ENCODE measurements around the gene CAPZA2.

- TF ChIP-seq, protein P1, sequence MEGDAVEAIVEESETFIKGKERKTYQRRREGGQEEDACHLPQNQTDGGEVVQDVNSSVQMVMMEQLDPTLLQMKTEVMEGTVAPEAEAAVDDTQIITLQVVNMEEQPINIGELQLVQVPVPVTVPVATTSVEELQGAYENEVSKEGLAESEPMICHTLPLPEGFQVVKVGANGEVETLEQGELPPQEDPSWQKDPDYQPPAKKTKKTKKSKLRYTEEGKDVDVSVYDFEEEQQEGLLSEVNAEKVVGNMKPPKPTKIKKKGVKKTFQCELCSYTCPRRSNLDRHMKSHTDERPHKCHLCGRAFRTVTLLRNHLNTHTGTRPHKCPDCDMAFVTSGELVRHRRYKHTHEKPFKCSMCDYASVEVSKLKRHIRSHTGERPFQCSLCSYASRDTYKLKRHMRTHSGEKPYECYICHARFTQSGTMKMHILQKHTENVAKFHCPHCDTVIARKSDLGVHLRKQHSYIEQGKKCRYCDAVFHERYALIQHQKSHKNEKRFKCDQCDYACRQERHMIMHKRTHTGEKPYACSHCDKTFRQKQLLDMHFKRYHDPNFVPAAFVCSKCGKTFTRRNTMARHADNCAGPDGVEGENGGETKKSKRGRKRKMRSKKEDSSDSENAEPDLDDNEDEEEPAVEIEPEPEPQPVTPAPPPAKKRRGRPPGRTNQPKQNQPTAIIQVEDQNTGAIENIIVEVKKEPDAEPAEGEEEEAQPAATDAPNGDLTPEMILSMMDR (IDR thresholded peaks at IDR 0.05), result no peak
- TF ChIP-seq POLR2AphosphoS5 (IDR thresholded peaks at IDR 0.05) (no peak), POLR2A (IDR thresholded peaks at IDR 0.05) (no peak)
These were observed 70.2 kb downstream of the CAPZA2 start for GRCh38 chr7:116932566-116932965.

Measured in suprapubic skin (tissue), 4 donors.